ENCODE data around the gene NRXN3.

NRXN3 gene

DNA sequence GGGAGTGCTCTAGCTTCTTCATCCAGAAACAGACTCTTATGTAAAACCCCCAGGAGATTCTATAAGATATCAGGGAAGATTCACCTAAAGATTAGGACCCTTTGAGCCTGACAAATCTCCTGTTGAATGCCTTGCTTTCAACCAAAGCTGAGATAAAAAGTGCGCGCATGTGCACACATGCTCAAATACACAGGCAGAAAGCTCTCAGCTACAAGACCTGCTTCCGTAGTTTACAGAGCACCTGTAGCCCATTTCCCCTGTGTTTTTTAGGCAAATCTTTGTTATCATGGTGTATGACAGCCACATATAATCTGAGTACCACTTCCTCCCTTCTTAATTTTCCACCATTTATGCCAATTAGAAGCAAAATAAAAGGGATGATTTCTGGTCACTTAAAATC, 866.9 kb downstream of the NRXN3 start:
- DNase-seq = no peak

DNA sequence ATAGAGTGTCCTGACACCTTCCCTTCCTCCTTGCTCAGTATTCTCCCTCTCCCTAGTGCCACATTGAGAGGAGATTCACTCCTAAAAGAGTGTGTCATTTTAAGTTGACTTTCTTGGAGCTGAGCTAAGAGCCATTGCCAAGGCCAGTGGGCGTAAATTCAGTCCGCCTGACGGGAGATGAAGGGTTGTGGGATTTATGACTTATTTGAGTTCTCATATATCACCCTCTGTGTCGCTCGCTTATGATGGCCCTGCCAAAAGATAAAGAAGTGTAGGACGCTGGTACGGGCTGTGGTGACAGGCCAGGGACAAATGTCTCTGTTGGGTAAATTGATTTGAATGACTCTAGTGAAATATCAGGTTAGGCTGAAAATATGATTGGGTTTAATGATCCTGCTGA, 867.4 kb downstream of the NRXN3 start:
- peak; percentile 61 for DNase-seq

DNA sequence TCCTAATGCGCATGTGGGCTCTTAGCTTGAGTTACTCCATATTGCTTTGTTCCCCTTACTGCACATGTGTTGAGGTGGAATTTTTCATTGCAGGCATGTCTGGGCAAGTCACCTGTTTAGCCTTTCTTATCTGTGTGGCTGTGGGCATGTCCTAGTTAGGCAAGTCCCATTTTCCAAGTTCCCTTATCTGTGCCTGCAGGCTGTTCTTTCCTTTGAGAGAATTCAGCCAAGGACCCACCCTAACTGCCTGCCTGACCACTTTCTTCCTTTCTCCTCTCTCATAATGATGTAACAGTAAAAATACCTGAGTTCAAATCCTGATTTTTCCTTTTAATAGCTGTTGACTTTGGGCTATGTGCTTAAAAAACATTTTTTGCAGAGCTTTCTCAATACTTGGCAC, 870.6 kb downstream of the NRXN3 start:
- peak; percentile 22 for DNase-seq

DNA sequence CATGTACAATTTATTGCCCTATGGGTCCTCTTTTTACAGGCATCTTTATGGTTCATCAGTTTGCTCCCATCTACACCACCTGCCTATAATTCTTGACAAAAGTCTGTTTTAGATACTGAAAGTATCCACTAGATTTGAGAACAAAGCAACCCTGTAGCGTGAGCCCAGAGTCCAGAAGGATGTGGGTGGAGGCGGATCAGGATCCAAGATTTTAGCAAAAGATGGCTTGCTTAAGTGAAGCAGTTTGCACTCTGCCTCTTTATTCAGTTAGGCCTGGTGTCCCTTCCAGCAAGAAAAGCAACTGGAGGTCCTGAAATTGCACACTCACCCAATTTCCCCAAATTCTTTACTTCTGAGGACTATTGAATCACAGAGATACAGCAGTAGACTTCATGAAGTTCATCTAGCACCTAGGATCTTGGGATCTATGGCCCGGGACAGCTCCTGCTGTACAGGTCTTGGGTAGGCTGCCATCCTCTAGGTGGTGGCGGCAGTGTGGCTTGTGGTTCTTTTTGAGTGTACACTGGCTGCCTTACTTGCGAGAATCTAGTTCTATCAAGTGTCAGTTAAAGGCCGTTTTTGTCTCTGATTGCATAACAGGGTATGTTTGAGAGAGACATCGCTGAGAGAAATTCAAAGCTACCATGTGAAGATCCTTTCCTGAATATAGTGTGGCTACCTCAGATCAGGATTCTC, 873.2 kb downstream of the NRXN3 start:
- no peak for DNase-seq

DNA sequence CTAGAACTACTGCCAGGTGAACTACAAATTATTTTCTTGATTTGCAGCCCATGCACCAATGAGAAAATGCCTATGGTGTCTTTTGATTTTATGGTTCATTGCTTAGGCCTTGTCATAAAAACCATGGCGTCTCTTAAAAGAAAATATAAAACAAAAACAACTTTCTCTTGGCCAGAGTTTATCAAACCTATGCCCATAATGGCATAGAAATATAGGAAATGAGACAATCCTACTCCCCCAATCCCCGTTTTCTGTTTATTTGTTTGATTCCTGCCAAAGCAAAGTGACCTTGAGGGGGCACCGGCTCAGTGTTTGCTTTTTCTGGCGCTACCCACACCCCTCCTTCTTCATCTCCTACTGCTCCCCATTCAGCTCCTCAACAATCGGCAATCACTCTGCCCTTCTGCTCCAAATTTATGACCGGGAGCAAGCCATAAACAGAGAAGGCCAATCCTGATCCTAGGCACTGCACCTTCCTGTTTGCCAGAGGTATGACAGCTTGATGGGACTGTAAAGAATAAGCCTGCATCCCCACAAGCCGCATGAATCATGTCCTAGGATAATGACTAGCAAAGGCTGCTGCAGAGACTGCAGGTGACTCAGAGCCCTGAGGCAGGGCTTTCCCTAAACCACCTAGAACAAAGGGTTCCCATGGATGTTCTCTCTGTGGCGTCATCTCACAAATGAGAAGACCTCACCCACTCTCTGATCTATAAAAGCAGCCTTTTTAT, 874.9 kb downstream of the NRXN3 start:
- peak; percentile 99 for DNase-seq

DNA sequence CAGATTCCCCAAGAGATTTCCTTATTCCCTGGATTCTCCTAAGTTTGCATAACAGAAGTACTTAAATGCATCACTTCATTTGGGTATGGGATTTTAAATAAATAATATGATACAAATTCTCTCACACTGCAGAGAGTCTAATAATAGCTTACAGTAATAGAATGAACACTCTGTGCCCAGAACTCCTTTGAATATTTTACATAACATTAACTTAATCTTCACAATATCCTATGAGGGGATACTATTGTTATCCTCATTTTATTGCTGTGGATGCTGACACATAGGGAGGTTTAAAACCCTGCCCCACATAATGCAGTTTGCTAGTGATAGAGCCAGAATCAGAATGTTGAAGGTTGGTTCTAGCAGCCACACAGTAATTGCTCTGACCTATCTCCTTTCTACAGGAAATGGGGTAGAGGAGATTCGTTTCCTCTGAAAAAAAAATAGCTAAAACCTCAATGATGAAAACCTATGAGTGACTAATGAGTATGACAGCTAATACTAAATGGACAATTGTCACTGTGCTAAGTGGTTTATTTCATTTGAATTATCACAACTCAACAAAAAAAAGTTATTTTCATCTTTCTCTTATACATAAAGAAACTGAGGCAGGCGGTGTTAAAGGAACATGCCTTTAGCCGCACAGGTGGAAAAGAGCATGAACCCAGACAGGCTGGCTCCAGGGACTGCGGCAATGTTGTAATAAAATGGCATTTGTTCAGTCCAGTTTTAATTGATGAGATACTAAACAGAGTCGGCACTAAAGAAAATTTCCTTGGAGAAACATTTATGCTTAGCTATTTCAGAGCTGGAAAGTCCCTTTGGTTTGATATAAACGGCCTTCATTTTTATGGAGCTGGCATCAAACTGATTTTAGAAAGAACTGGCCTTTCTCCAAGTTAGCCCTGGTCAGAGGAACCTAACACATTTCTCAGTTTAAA, 880.9 kb downstream of the NRXN3 start:
- no peak for DNase-seq

DNA sequence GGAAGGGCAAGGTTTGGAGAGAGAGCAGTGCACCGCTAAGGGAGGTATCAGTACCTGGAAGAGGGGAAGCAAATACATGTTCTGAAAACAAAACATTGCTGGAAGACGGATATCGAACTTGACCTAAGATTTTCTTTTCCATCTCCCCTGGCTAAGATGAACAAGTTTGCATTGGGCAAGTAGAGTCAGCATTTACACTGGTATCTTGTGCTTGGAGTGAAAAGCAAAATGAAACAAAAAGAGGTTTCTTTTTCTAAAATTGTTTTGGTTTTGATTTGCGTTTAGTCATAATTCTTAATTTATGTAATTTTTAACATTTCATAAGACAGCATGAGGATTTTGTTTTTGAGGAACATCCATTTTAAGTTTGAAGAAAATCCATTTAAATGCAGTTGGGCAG, 881.6 kb downstream of the NRXN3 start:
- DNase-seq = no peak

DNA sequence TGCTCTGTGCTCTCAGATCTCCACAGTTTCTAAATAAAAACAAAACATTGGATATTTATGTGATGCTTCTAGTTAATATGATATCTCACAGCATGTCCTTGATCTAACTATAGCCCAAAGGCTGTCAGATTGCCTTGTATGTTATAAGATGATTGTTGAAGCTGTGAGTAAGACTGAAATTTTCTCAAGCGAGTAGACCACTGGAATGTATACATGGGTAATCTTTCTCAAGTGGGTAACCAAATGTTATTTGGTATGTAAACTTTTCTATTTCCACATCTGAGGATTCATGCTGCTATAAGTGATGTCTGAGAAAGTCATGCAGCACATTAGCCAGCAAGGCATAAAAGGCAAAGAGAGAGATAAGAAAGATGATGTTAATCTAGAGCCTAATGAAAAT, 886.7 kb downstream of the NRXN3 start:
- no peak for DNase-seq

DNA sequence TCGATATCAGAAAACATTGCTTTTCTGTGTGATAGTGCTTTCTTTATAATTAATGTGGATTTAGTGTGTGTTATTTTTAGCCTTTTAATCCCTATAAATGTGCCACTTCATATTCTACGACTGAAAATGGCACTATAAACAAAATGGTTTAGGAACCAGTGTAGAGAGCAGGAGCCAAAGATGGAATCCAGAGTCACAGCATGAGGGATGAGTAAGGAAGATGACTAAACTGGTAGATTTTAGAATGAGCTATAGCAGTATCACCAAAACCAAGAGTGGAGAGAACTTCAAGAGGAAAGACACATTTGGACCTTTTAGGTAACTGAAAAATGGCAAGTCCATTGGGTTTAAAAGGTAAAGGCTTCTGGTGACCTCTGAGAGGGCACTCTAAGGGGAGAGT, 887.2 kb downstream of the NRXN3 start:
- no peak for DNase-seq

DNA sequence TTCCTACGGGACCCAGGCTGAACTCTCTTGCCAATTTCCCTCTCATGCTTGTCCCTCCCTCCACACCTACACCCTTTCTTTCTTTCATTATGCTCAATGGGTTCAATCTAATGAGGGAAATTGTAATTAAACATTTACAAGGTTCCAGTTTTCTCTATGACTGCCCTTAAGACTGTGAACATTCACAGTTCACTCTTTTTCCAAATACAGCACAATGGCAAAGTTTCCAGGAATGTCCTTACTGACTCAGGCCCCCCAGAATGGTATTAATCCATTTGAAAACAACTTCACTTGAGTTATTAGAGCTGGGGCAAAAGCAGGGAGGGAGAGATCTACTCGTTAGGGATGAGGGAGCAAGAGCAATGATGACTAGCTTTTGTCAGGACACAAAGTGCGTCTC, 892.1 kb downstream of the NRXN3 start:
- DNase-seq = peak; percentile 36

DNA sequence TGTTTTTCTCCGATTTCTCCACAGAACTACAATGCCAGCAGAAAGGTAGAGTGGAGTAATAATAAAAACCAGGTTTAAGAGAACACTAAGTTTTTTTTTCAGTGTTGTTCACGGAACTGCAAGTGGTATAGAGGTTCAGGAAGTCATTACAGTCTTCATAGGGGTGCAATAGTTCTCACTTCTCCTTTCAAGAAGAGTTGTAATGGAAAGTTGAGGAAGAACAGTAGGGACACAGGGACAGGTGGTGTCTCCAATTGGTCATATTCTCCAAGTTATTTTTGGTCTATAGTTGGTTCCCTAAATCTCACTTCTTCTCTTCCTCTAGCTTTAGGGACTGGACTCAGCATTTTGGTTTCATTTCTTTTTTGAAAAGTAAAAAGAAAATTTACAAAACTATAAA, 894.0 kb downstream of the NRXN3 start:
- DNase-seq = no peak

DNA sequence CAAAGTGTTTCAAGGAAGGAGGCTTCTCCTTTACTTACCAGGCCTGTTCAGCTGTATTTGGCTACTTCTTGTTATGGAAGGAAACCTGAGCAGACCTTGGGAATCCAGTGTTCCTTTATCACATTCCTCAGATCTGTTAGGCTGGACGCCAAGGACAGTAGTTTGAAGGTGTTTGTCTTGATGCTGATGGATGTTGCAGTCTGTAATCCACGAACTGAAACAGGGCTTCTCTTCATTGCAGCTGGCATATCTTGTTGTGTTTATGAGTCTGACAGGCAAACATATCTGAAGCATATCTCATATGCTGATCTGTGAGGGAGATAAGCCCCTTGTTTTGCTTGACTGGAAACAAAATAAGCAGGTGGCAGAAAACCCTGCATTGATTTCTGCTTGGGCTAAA, 904.3 kb downstream of the NRXN3 start:
- DNase-seq = no peak

DNA sequence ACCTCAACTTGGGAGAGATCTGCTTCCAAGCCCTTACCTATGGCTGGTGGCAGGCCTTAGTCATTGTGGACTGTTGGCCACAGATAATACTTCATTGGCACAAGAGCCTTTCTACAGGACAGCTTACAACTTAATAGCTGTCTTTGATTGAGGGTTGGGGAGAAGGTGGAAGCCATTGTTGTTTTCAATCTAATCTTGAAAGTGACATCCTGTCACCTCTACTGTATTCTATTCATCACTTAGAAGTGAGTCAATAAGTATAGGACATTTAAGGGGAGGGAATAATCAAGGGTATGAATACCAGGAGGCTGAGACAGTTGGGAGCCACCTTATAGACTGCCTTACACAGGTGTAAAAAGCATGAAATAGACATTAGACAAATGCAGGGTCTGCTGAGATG, 906.3 kb downstream of the NRXN3 start:
- no peak for DNase-seq

DNA sequence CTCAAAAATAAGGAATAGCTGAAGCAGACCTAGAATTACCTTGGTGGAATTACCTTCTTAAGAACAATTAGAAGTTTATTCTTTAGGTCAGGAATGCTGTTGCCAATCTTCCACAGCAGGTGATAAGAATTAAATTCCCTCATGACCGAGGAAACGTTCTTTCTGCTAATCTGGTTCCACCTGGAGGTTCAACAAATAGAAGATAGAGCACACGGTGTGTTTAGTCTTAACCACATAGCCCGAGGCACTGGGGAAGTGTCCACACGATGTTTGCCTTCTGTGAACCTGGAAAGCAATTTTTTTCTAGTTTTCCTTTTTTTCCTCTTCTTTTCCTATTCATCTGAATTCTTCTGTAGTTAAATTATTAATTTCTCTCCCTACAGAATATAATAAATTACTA, 906.9 kb downstream of the NRXN3 start:
- DNase-seq = peak; percentile 97

DNA sequence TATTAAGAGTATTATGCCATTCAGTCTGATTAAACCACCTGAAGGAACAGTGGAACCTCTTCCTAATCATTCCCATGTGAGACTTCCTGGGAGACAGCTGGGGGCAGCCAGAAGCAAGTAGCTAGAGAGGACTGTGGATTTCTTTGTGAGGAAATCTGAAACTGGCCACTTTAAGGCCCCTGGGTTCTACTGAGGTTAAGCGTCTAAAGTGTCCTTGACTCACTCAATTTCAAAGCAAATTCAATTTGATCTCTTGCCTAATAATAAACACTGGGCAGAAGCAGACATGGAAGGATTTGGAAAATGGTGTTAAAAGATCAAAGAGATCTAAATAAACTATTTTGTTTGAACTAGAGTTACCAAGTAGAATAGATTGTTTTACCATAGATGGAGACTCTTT, 909.9 kb downstream of the NRXN3 start:
- DNase-seq = peak; percentile 54

DNA sequence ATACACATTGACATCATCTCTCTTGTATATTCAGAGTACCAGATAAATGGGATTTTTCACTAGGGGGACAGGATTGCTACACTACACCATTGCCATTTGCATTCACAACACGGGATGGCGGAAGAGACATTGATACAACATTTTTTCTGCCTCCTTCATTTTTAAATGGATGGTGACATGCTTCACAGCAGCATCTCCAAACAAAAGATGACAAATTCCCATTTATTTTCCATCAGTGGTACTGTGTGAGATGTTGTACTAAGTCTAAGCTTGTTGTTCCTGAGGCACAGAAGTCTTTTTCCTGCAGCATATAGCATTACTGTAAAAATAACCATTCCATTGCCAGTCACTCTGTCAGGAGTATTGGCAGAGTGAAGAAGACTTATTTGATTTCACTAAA, 912.7 kb downstream of the NRXN3 start:
- DNase-seq = no peak

DNA sequence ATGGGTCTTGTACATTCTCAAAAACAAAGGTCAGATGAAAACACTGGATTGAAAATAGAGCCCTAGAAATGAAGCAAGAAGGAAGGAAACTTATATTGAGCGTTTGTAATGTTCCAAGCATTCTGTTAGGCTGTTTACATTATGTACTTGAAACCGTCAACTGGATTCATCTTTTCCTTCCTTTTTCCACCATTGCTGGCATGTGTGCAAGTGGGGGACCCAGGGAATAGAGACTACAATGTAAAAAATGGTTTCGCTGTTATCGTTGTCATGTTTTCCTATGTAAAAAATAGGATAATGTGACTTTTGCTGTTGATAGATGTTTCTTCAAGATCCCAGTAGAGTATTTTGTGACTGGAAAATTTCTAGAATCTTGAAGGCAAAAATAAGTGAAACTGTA, 913.2 kb downstream of the NRXN3 start:
- no peak for DNase-seq

DNA sequence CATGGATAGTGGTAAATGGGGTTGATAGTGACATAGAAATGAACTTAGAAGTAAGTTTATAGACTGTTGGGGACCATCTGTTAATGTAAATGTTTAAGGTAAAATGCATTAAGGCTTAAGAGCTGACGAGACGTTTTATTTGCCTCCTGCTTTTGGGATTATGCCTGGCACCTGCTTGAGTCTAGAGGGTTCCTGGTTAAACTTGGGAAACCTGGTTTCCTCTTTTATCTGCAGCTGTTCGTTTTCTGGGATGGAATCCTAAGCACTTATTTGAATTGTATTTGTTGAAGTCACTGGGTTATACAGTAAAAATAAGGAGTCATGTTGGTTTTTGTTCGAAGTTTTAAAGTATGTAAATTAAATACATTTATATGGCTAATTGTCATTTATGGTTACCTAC, 914.7 kb downstream of the NRXN3 start:
- no peak for DNase-seq

DNA sequence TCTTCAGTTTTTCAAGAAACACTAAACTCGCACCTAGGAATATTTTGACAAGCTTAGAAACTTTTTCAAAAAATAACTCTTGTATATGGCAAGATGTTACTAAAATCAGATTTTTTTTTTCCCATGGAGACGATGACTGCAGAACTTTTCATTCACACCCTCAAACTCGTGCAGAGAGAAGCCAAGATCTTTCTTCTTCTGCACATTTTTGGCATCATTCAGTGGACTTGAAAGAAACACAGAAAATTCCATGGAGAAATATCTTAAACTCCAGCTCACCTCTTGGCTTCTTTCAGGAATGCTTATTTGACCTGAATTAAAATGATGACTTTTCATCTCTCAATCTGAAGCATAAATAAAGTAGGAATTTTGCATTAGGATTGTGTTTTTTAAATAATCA, 919.4 kb downstream of the NRXN3 start:
- DNase-seq = no peak

DNA sequence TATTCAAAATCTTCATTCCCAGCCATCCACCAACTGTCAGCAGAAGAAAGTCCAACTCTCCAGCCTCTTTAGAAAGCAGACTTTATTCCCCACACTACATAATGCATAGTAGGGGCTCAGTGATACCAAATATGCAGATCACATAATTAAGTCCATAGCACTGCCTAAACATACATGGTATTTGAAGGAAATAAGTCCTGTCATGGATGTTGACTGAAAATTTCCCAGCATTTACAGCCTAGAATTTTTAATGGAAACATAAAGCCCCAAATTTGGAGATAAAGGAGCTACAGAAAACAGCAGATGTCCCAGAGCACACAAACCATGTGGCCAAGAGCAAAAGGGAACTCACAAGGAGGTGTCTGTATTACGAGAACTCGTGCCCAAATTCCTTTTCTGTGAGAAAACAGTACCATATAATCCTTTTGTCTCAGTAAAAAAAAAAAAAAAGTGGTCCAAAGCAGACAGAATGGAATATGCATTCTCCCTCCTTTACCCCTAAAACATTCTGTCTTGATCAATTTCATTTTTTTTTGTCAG, 920.5 kb downstream of the NRXN3 start:
- peak; percentile 47 for DNase-seq

DNA sequence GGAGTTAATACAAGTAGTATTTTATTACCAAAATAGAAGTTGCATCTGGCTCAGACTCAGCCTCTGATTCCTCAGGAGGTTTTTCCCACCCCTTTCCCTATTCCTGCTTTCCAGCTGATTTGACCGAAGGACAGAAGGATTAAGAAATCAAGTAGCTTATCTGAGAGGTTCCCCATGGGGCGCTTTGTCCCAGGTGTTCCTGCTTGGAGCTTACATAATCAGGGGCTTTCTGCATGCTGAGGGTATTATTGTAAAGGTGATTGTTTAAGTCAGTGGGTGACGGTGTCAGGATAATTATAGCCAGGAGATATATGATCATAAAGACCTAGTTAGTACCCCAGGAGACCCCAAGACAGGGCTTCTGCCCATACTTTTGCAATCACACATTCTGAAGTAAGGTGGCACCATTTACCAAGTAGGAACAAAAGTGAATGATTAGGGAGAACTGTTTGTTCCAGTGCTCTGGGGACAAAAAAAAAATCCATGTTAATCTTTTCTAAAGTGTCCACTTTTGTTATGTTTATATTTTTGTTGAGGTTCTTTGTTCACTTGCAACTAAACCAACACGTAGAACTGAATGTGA, 921.3 kb downstream of the NRXN3 start:
- DNase-seq = peak; percentile 99

DNA sequence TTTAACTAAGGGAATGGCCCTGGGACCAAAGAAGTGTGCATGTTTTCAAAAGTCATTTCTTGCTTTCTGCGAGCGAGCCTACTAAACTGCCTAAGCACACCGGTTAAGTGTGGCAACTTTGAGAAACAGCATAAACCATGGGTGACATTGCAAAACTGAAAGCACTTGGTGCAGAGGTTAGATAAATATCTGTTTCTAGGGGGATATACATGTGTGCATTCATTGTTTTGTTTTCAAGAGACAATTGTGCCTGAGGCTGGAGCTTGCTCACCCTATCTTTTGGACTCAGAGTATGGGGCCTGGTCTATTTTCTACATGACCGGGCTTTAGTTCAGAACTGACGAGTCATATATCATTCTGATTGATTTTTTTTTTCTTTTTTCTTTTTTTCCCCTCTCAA, 923.4 kb downstream of the NRXN3 start:
- DNase-seq = peak; percentile 28

DNA sequence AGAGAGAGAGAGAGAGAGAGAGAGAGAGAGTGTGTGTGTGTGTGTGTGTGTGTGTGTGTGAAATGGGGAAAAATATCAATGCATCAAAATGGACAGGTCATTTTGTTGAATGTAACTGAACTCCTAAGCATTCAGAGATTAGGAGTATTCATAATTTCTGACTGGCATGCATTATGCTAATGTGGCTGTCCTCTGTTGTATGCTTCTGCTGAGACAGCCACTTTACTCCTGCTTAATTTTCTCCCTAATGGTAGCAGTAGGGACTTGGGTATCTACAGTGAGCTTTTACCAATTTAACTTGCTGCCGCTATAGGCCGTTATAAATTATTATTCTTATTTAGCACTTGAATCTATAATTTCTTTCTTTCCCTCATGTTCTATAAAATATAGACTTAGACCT, 924.8 kb downstream of the NRXN3 start:
- DNase-seq = no peak
